HG03575 (cell line): ENCODE data around the gene GPR21.

Experiments
- ATAC-seq: cut with Tn5 transposase; IDR thresholded peaks from one replicate; pipeline ENCODE4 v1.9.1; 2021; ENCODE audit not compliant: unreplicated experiment, insufficient number of reproducible peaks, low FRiP score; ENCODE audit errors: extremely low read depth

The GPR21 gene

GRCh38 chr9:123028973-123029372 lies 4.5 kb upstream of the GPR21 start:
- ATAC-seq, result no peak

GRCh38 chr9:123031963-123032362 lies 1.5 kb upstream of the GPR21 start:
- no peak for ATAC-seq

GRCh38 chr9:123033864-123034601 lies 566 bp downstream of the GPR21 start:
- no peak for ATAC-seq

- ATAC-seq, result no peak
Observed at GRCh38 chr9:123034881-123035510, 1.5 kb downstream of the GPR21 start.

- ATAC-seq, result no peak
Observed at GRCh38 chr9:123035791-123036190, 2.3 kb downstream of the GPR21 start.

- ATAC-seq, result no peak
Observed at GRCh38 chr9:123036893-123037545, 3.6 kb downstream of the GPR21 start.

GRCh38 chr9:123039617-123040219 lies 6.3 kb downstream of the GPR21 start:
- ATAC-seq, result no peak

GRCh38 chr9:123040801-123041200 lies 7.3 kb downstream of the GPR21 start:
- ATAC-seq, result no peak

- no peak for ATAC-seq
Observed at GRCh38 chr9:123041489-123041888, 8.0 kb downstream of the GPR21 start.

- ATAC-seq, result no peak
Observed at GRCh38 chr9:123043081-123043939, 9.8 kb downstream of the GPR21 start.

GRCh38 chr9:123044586-123044985 lies 11.1 kb downstream of the GPR21 start:
- ATAC-seq, result no peak

GRCh38 chr9:123046406-123047195 lies 13.1 kb downstream of the GPR21 start:
- no peak for ATAC-seq

- ATAC-seq, result no peak
Observed at GRCh38 chr9:123048748-123049147, 15.3 kb downstream of the GPR21 start.

- no peak for ATAC-seq
Observed at GRCh38 chr9:123049589-123050222, 16.2 kb downstream of the GPR21 start.

GRCh38 chr9:123053046-123053445 lies 19.6 kb downstream of the GPR21 start:
- ATAC-seq, result no peak

GRCh38 chr9:123053711-123054110 lies 20.2 kb downstream of the GPR21 start:
- no peak for ATAC-seq

GRCh38 chr9:123058834-123059233 lies 25.4 kb downstream of the GPR21 start:
- ATAC-seq, result no peak
